ENCODE measurements around the gene LHPP.

LHPP gene

GRCh38 chr10:124603376-124604213 is 142.0 kb downstream of the LHPP start:
- no peak for DNase-seq (ENCODE audit: extremely low read depth, low read depth)
- TF ChIP-seq CTCF (IDR thresholded peaks at IDR 0.05; ENCODE audit: low read depth, low read length): no peak

GRCh38 chr10:124604214-124605000 is 142.8 kb downstream of the LHPP start:
- no peak for TF ChIP-seq CTCF (IDR thresholded peaks at IDR 0.05; ENCODE audit: low read depth, low read length)
- DNase-seq (ENCODE audit: extremely low read depth, low read depth): no peak

- DNase-seq (ENCODE audit: extremely low read depth, low read depth): no peak
- TF ChIP-seq CTCF (IDR thresholded peaks at IDR 0.05; ENCODE audit: low read depth, low read length): no peak
Measured at GRCh38 chr10:124605001-124605370, 143.4 kb downstream of the LHPP start.

GRCh38 chr10:124605481-124605855 is 143.8 kb downstream of the LHPP start:
- DNase-seq (ENCODE audit: extremely low read depth, low read depth): no peak
- TF ChIP-seq CTCF (IDR thresholded peaks at IDR 0.05; ENCODE audit: low read depth, low read length): no peak

GRCh38 chr10:124605856-124606812 is 144.5 kb downstream of the LHPP start:
- DNase-seq (ENCODE audit: extremely low read depth, low read depth): no peak
- no peak for TF ChIP-seq CTCF (IDR thresholded peaks at IDR 0.05; ENCODE audit: low read depth, low read length)

GRCh38 chr10:124606822-124607221 is 145.2 kb downstream of the LHPP start:
- no peak for DNase-seq (ENCODE audit: extremely low read depth, low read depth)
- TF ChIP-seq CTCF (IDR thresholded peaks at IDR 0.05; ENCODE audit: low read depth, low read length): no peak
